K562 (cell line): ENCODE results near the gene THOC5. TPM values are rescaled to one million over a fixed set of nuclear protein-coding genes. Genes with fewer than 3 reads are reported as not detected.
A peak's percentile ranks its signal among the peaks of the same experiment; 100 is the strongest.

Experiments
- ATAC-seq: fragments of 200-7000 bp; cut with Tn5 transposase; 3 replicates; pipeline ENCODE4 v1.9.1; 2020; ENCODE audit warnings: moderate library complexity
- BruUV-seq: library from RNA; stranded (reverse); fragments of 400-500 nt; replicated peaks from 2 replicates; lab custom pipeline; 2021; lab: Mats Ljungman, UMichigan
- CTCF ChIA-PET: fragments of 300-600 bp; formaldehyde crosslinking; extraction: SDS; loops from one replicate; lab custom pipeline; 2021; ENCODE audit warnings: low intra/inter-chr PET ratio; lab: Yijun Ruan, JAX
- POLR2A ChIA-PET: fragments of 300-600, 350-650 bp; sonication (Branson Sonifier 250); formaldehyde crosslinking; extraction: SDS; loops from one replicate; lab custom pipeline; 2021; ENCODE audit warnings: antibody characterized with exemption, inconsistent platforms; lab: Yijun Ruan, JAX
- DNase-seq, 4 experiments: peaks; one replicate each; pipeline versions ENCODE4 v3.0.0 to v3.0.0-alpha.2; 2011 to 2018; ENCODE audit warnings: low spot score in 3 of 4, mixed read lengths in 3 of 4; ENCODE audit errors: extremely low read depth in 1 of 4
- FAIRE-seq: peaks from 2 replicates; lab custom pipeline; 2011; peaks lifted over from hg19 to GRCh38; lab: Jason Lieb, UNC
- H2AFZ ChIP-seq: 2 replicates; pipeline ENCODE4 v1.6.0; 2011; ENCODE audit warnings: low read depth, low read length, control low read depth, inconsistent platforms
- H3K27ac ChIP-seq: fragments of 200-600 bp; 3 replicates; pipeline ENCODE4 v1.8.0; 2011; ENCODE audit warnings: low read depth, mild to moderate bottlenecking, control low read depth, inconsistent platforms, low read length, moderate library complexity, mixed read lengths; ENCODE audit errors: extremely low read depth
- H3K27me3 ChIP-seq, 2 experiments: fragments of 300-600 bp in 1 of 2; 2 replicates in 1 of 2; 3 replicates in 1 of 2; pipeline versions ENCODE4 v1.6.0 to v1.8.0; 2011; ENCODE audit warnings: inconsistent platforms in 2 of 2, low read length in 2 of 2, mild to moderate bottlenecking in 1 of 2, mixed read lengths in 1 of 2, moderate library complexity in 1 of 2; ENCODE audit not compliant: control insufficient read depth in 2 of 2, insufficient read depth in 2 of 2
- H3K36me3 ChIP-seq: fragments of 300-600 bp; 3 replicates; pipeline ENCODE4 v1.8.0; 2011; ENCODE audit warnings: mild to moderate bottlenecking, low read length, inconsistent platforms; ENCODE audit not compliant: control insufficient read depth, insufficient read depth
- H3K4me1 ChIP-seq, 2 experiments: fragments of 200-600 bp in 1 of 2; replicated peaks in 1 of 2; 2 replicates in 1 of 2; 3 replicates in 1 of 2; pipeline versions ENCODE4 v1.5.1 to v1.8.0; 2011; ENCODE audit warnings: inconsistent platforms in 2 of 2, low read length in 2 of 2, mild to moderate bottlenecking in 1 of 2, mixed read lengths in 1 of 2, moderate library complexity in 1 of 2; ENCODE audit not compliant: control insufficient read depth in 2 of 2, insufficient read depth in 2 of 2
- H3K4me2 ChIP-seq: 2 replicates; pipeline ENCODE4 v1.6.1; 2011; ENCODE audit warnings: low read length, control low read depth, inconsistent platforms, mixed read lengths; ENCODE audit not compliant: insufficient read depth
- H3K4me3 ChIP-seq: fragments of 200-600 bp; sonication (generic), shearing (Covaris generic); 2 replicates; pipeline ENCODE4 v1.5.1; 2016; ENCODE audit warnings: control low read depth, inconsistent platforms
- H3K79me2 ChIP-seq: fragments of 200-600 bp; 3 replicates; pipeline ENCODE4 v1.8.0; 2011; ENCODE audit warnings: low read length, inconsistent platforms; ENCODE audit not compliant: control insufficient read depth, insufficient read depth
- H3K9ac ChIP-seq, 2 experiments: 2 replicates each; pipeline versions ENCODE4 v1.6.0 to v1.6.1; 2011; ENCODE audit warnings: low read depth in 2 of 2, low read length in 2 of 2, control low read depth in 1 of 2, inconsistent platforms in 1 of 2, mild to moderate bottlenecking in 1 of 2, mixed read lengths in 1 of 2; ENCODE audit not compliant: insufficient read depth in 1 of 2
- H3K9me1 ChIP-seq: one replicate; pipeline ENCODE4 v1.6.0; 2011; ENCODE audit warnings: inconsistent platforms, mild to moderate bottlenecking, low read length, moderate library complexity; ENCODE audit not compliant: control insufficient read depth, insufficient read depth
- H3K9me3 ChIP-seq: replicated peaks from 2 replicates; pipeline ENCODE4 v1.5.1; 2011; ENCODE audit warnings: low read depth, low read length, inconsistent platforms; ENCODE audit not compliant: control insufficient read depth, insufficient read depth
- H4K20me1 ChIP-seq: replicated peaks from 2 replicates; pipeline ENCODE4 v1.6.1; 2011; ENCODE audit warnings: low read length, inconsistent platforms, mixed read lengths; ENCODE audit not compliant: control insufficient read depth, insufficient read depth
- C11orf30 ChIP-seq: fragments of 450-650 bp; IDR thresholded peaks from 2 replicates; pipeline ENCODE4 v1.6.1; 2016; ENCODE audit warnings: low read depth, mild to moderate bottlenecking
- MAFF ChIP-seq: IDR thresholded peaks from 2 replicates; pipeline ENCODE4 v1.6.1; 2012; ENCODE audit warnings: low read length, improper control_type of control experiment
- MAFG ChIP-seq: fragments of 450-650 bp; conservative IDR thresholded peaks from 2 replicates; pipeline ENCODE4 v1.6.1; 2016; ENCODE audit warnings: missing genetic modification characterization, missing compliant biosample characterization
- MAFK ChIP-seq: IDR thresholded peaks from 2 replicates; pipeline ENCODE4 v1.6.1; 2011; ENCODE audit warnings: low read length, improper control_type of control experiment
- POLR2H ChIP-seq: IDR thresholded peaks from 2 replicates; pipeline ENCODE4 v1.6.1; 2016; ENCODE audit warnings: missing genetic modification characterization, low read depth, mild to moderate bottlenecking, control low read depth, missing compliant biosample characterization, moderate library complexity
- ZBTB5 ChIP-seq: fragments of 450-650 bp; IDR thresholded peaks from 2 replicates; pipeline ENCODE4 v1.6.1; 2017; ENCODE audit warnings: antibody characterized with exemption
- ZNF316 ChIP-seq: fragments of 450-650 bp; IDR thresholded peaks from 2 replicates; pipeline ENCODE4 v1.6.1; 2016
- WGBS: fragments of 100-300 bp; shearing (Covaris generic); methylation state at CpG from one replicate; pipeline ENCODE4 v1.1.6; 2016; ENCODE audit warnings: low coverage, mixed read lengths; ENCODE audit not compliant: insufficient coverage; ENCODE audit errors: missing lambda C conversion rate; 5-methylcytosine and 5-hydroxymethylcytosine counted together
- in situ Hi-C: fragments of 300-500 bp; cut with MboI; formaldehyde crosslinking; loops from 4 replicates; pipeline ENCODE4 v1.15.0; 2018; ENCODE audit warnings: inconsistent platforms, mixed read lengths
- intact Hi-C: fragments of 100-400 bp; cut with micrococcal nuclease; formaldehyde crosslinking; loops from 2 replicates; pipeline ENCODE4 v1.14.2; 2022
- polyA plus RNA-seq, 8 experiments: library from polyadenylated mRNA; depleted of rRNA in 4 of 8; stranded (reverse) in 5 of 8; unstranded in 3 of 8; fragments of >200 nt; fragmentation: Nextera tagmentation in 2 of 8; fragmentation: Illumina TruSeq in 1 of 8; extraction: Ambion mirVana in 2 of 8; extraction: Trizol in 1 of 8; gene quantifications; 2 replicates each; pipeline versions ENCODE4 v1.2.1 to v1.2.3, GENCODE V29; 2011 to 2014; ENCODE audit warnings: inconsistent platforms in 1 of 8, missing spikeins in 1 of 8
- total RNA-seq, 7 experiments: library from RNA; depleted of rRNA in 6 of 7; stranded (reverse); fragments of >200 nt in 6 of 7; fragmentation: Illumina TruSeq in 2 of 7; extraction: Trizol in 2 of 7; gene quantifications; 2 replicates each; pipeline versions ENCODE4 v1.2.1 to v1.2.3, GENCODE V29; 2011 to 2021; ENCODE audit warnings: low replicate concordance in 1 of 7

The THOC5 gene
- total and polyA plus RNA-seq, 9 of the 15 experiments (the other 6 are each of a cell fraction or from before 2014, with no cell fraction given) = 45.3 to 96.5 (median 51.4) TPM

- in situ Hi-C loops (no loop called here), intact Hi-C loops (no loop called here)
- no peak overlapping the region for H2AFZ ChIP-seq
- ChIA-PET POLR2A (interaction anchor here (0.6 to 1.2 kb wide), 3 partner anchors 12 to 81 kb away, joined by 3 to 5 read pairs (median 4); partner anchors contain the start of gene AP1B1), CTCF (interaction anchor here (1.3 kb wide), 1 partner anchor 55 kb away, joined by 7 read pairs; no protein-coding TSS in a partner anchor)
- H3K79me2 ChIP-seq = no peaks in the 10 kb centered on the region
- no peak for DNase-seq
- H3K4me3 ChIP-seq = no peak overlapping the region
- no peaks in the 10 kb centered on the region for H3K9me1 ChIP-seq
- no peak overlapping the region for H3K9ac ChIP-seq
- no TSS peak for BruUV-seq
- no peak for FAIRE-seq
- 55% methylated on average over 6 of the region's 9 CpGs for WGBS
- H3K4me2 ChIP-seq = peak overlapping the region; percentile 31; the same call in 1 of the 2 replicates
- TF ChIP-seq ZNF316 (peak; percentile 59), POLR2H (no peak), ZBTB5 (no peak), C11orf30 (peak; percentile 65), MAFK (0 out of 2 replicates have a peak, but pooled peaks have one; percentile 15), MAFF (peak; percentile 4; the same call in 1 of the 2 replicates), MAFG (0 out of 2 replicates have a peak, but pooled peaks have one; percentile 23)
- H4K20me1 ChIP-seq = no peaks in the 10 kb centered on the region
- H3K27me3 ChIP-seq = no peaks in the 10 kb centered on the region
- peaks cover 11% of the 10 kb centered on the region; the same call in 1 of the 3 replicates for H3K36me3 ChIP-seq
- peaks cover 0 to 11% of the 10 kb centered on the region in 2 experiments; a peak in 2 of 5 replicates for H3K4me1 ChIP-seq
- H3K9me3 ChIP-seq = no peaks in the 10 kb centered on the region
- peak; percentile 36; the same call in 1 of the 3 replicates for ATAC-seq
- H3K27ac ChIP-seq = no peak overlapping the region
Measured at GRCh38 chr22:29469755-29470154, 83.8 kb downstream of the THOC5 start.
